Breast epithelium (tissue), 3 donors: ENCODE results near the gene WWOX.

Source experiments
- CTCF ChIP-seq, 3 donors: fragments of 450-650 bp; IDR thresholded peaks; one replicate each; pipeline ENCODE4 v1.5.1; 2016 to 2017; ENCODE audit warnings: antibody characterized with exemption in 3 of 3, mild to moderate bottlenecking in 3 of 3, moderate library complexity in 3 of 3
- POLR2A ChIP-seq: fragments of 450-650 bp; IDR thresholded peaks from one replicate; pipeline ENCODE4 v1.6.1; 2016; ENCODE audit warnings: antibody characterized with exemption, mild to moderate bottlenecking, moderate library complexity

GRCh38 chr16:78244131-78244895 lies 144.9 kb downstream of the WWOX start:
- TF ChIP-seq CTCF (IDR thresholded peaks at IDR 0.05) (no peak), POLR2A (no peak)
